ENCODE results near the gene KIF25. TPM values are rescaled to one million over a fixed set of nuclear protein-coding genes. Genes with fewer than 3 reads are reported as not detected.

The KIF25 gene
- total RNA-seq, 4 donors from 2014 or later: 0.28 TPM; not detected in 3

DNA sequence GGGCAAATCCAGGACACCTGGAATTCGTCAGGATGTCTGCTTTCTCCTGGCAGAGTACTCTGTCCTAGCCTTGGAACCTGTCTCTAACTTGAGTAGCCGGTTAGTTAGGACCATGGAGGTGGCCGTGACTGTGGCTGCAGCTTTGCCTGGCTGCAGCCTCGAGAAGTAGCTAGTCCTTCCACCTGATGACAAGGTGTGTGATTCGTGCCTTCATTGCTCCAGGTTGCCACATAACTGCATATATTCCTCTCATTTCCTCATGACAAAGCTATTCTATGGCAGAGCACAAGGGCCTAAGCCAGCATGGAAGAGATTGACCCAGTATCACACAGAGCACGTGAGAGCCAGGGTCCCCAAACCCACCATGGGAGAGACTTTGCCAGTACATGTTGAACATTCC is 39.8 kb upstream of the KIF25 start:
- intact Hi-C loops (cut with DNase I; ENCODE audit: low total_unique reads): no loop called here
- no peaks in the 10 kb centered on the region for H3K4me1 ChIP-seq
- no peaks in the 10 kb centered on the region for H3K9me3 ChIP-seq
- H3K27me3 ChIP-seq: no peaks in the 10 kb centered on the region
- H3K4me3 ChIP-seq: no peak overlapping the region
- H3K27ac ChIP-seq: no peak overlapping the region
- DNase-seq: no peak
- no peak for TF ChIP-seq POLR2A (IDR thresholded peaks at IDR 0.05)
- TF ChIP-seq, protein P1, sequence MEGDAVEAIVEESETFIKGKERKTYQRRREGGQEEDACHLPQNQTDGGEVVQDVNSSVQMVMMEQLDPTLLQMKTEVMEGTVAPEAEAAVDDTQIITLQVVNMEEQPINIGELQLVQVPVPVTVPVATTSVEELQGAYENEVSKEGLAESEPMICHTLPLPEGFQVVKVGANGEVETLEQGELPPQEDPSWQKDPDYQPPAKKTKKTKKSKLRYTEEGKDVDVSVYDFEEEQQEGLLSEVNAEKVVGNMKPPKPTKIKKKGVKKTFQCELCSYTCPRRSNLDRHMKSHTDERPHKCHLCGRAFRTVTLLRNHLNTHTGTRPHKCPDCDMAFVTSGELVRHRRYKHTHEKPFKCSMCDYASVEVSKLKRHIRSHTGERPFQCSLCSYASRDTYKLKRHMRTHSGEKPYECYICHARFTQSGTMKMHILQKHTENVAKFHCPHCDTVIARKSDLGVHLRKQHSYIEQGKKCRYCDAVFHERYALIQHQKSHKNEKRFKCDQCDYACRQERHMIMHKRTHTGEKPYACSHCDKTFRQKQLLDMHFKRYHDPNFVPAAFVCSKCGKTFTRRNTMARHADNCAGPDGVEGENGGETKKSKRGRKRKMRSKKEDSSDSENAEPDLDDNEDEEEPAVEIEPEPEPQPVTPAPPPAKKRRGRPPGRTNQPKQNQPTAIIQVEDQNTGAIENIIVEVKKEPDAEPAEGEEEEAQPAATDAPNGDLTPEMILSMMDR (IDR thresholded peaks at IDR 0.05): no peak
- no peaks in the 10 kb centered on the region for H3K36me3 ChIP-seq

DNA sequence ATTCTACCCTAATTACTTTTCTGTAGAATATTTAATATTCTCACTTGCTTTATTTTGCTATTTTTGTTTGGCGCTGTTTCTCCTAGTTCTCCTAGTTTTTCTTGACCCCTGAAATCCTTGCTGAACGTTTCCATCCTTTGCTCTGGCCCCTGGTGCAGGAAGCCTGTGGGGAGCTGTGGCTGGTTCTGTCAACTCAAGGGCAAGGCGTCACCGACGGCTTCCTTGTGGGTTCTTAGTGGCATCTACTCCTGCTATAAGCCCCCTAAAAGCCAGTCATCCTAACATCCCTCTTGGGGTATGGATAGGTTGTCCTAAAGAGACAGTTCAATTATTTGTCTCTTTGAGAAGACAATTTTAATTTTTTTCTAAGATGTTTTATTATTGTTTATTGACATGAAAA is 36.9 kb upstream of the KIF25 start:
- Histone ChIP-seq H3K27ac (no peak overlapping the region), H3K27me3 (no peaks in the 10 kb centered on the region), H3K9me3 (no peaks in the 10 kb centered on the region), H3K4me1 (no peaks in the 10 kb centered on the region), H3K36me3 (no peaks in the 10 kb centered on the region), H3K4me3 (no peak overlapping the region)
- no peak for TF ChIP-seq POLR2A (IDR thresholded peaks at IDR 0.05)
- TF ChIP-seq, protein P1 (IDR thresholded peaks at IDR 0.05): no peak
- DNase-seq: no peak
- intact Hi-C loops (cut with DNase I; ENCODE audit: low total_unique reads): no loop called here

DNA sequence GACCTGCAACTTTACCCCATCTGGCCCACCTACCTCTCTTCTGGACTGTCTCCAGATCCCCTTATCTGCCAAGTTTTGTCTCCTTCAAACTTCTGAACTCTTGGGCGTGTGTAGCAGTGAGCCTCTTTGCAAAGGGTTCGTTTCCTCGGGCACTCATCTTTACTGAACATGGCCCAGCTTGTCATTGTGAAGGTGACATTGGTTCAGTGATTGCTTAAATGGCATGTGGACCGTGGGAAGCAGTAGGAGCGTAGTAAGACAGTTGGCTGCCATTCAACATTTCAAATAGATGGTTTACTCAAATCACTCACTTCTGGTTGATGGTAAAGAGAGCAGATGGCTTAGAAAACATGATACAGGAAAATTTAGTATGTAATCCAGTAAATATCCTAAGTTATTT is 34.8 kb upstream of the KIF25 start:
- no peaks in the 10 kb centered on the region for H3K4me1 ChIP-seq
- no peaks in the 10 kb centered on the region for H3K36me3 ChIP-seq
- intact Hi-C loops (cut with DNase I; ENCODE audit: low total_unique reads): no loop called here
- no peak overlapping the region for H3K4me3 ChIP-seq
- H3K27ac ChIP-seq: no peak overlapping the region
- TF ChIP-seq, protein P1 (IDR thresholded peaks at IDR 0.05): no peak
- TF ChIP-seq POLR2A (IDR thresholded peaks at IDR 0.05): no peak
- no peak for DNase-seq
- no peaks in the 10 kb centered on the region for H3K27me3 ChIP-seq
- H3K9me3 ChIP-seq: no peaks in the 10 kb centered on the region

DNA sequence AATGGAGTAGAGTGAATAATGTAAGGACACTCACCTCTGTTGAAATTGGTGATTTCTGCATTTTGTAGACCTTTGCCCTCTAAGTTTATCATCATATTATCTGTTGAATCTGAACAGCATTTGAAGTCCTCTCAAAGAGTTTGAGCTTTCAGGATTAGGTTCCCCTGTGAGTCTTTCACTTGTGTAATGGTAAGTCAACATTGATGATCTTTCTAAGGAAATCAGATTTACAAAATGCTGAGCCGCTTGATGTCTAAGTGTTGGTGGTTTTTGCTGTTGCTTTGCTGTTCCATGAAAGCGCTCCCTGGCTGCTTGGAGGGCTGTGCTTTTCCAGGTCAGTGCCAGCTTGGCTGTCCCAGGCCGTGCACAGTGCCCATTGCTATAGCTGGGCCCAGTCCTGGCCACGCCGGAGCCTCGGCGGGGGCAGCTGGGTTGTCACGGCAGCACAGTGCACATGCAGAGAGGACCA is 33.8 kb upstream of the KIF25 start:
- intact Hi-C loops (cut with DNase I; ENCODE audit: low total_unique reads): no loop called here
- Histone ChIP-seq H3K27ac (no peak overlapping the region), H3K9me3 (no peaks in the 10 kb centered on the region), H3K27me3 (no peaks in the 10 kb centered on the region), H3K4me1 (no peaks in the 10 kb centered on the region), H3K4me3 (no peak overlapping the region), H3K36me3 (no peaks in the 10 kb centered on the region)
- TF ChIP-seq, protein P1 (IDR thresholded peaks at IDR 0.05): no peak
- no peak for TF ChIP-seq POLR2A (IDR thresholded peaks at IDR 0.05)
- no peak for DNase-seq

DNA sequence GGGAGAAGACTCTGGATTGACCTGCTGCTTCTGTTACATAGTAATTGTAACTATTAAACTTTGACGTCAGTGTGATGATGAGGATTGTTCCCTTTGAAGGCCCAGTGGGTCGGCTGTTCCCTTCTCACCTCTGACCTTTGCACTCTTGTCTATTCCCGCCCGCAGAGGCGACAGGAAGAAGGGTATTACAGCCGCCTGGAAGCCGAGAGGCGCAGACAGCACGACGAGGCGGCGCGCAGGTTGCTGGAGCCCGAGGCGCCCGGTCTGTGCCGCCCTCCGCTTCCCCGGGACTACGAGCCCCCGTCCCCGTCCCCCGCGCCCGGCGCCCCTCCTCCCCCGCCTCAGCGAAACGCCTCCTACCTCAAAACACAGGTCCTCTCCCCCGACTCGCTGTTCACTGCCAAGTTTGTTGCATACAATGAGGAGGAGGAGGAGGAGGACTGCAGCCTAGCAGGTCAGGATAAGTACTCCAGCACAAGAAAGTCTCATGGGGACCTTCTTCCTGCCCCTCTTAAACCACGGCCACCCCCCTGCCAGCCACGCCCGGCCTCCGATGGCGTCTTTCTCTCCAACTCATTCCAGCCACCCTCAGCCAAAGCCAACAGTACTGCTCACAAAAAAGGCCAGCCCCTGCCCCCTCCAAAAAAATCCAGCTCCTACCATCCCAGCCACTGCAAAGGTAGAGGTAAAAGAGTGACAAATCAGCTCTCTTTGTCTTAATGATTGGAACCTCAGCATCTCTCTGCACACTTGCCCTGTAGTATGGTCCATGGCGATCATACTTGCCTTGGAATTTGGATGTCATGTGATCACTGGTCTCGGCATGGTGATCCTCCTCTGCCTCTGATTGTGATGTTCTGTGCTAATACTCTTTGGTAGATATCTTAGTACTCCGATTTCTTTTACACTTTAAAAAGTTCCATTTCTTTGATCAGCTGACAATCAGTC is 31.6 kb upstream of the KIF25 start:
- no peaks in the 10 kb centered on the region for H3K9me3 ChIP-seq
- peak overlapping the region in 1 of 2 donors; percentile 2 for H3K27ac ChIP-seq
- no peak for DNase-seq
- intact Hi-C loops (cut with DNase I; ENCODE audit: low total_unique reads): no loop called here
- H3K36me3 ChIP-seq: no peaks in the 10 kb centered on the region
- no peak overlapping the region for H3K4me3 ChIP-seq
- H3K27me3 ChIP-seq: no peaks in the 10 kb centered on the region
- H3K4me1 ChIP-seq: no peaks in the 10 kb centered on the region
- TF ChIP-seq, protein P1 (IDR thresholded peaks at IDR 0.05): no peak

All from uterus (tissue), 4 donors.